ENCODE measurements around the gene C4A.
"Not testable (repeated sequence)": the region's sequence is repeated elsewhere in the genome, so short reads cannot be mapped to it uniquely, and the experiment has no call there.

The C4A gene

DNA sequence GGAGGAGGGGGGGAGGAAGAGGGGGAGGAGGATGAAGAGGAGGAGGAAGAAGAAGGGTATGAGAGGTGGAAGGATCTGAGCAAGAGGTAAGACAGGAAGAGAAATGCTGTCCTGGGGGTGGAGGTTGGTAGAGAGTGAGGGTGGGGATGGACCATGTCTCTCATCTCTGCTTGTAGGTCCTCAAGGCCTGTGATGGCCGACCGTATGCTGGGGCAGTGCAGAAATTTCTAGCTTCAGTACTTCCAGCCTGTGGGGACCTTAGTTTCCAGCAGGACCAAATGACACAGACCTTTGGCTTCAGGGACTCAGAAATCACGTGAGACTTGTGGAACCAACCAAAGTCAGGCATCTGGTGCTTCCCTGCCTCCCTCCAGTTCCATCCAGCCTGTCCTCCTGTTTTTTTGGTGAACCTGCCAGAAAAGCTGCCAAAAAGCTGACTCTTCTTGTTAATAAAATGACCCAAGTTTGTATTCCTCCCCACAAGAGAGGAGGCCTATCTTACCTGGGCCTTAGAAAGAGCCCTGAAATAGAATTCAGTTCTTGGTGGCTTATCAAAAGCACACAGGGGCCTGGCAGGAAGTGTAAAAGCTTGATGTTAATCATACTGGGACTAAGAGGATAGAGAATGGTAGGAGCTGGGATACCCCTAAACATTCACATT, 2.5 kb upstream of the C4A start:
- no peak for DNase-seq (ENCODE audit: low read depth in 3 of 3)

DNA sequence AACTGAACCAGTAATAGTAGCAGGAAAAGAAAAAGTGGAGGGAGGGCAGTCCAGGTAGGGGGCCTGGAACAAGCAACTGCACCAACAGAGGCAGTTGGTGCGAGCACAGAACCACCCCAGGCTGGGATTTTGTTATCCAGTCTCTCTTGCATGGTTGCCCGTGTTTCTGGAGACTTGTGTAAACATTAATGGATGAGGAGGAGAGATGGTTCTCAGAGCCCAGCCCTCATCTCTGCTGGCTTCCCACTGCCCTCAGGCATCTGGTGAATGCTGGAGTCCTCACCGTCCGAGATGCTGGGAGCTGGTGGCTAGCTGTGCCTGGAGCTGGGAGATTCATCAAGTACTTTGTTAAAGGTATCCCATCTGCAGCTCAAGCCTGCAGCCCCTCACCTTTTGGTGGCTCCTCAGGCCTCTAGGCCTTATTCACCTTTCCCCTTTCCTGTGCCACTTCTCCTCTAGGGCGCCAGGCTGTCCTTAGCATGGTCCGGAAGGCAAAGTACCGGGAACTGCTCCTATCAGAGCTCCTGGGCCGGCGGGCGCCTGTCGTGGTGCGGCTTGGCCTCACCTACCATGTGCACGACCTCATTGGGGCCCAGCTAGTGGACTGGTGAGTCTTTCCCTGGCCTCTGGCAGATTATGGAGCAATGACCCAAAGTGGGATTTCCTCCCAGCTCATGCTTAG, 1.5 kb upstream of the C4A start:
- not testable (repeated sequence) for DNase-seq (ENCODE audit: low read depth in 3 of 3)

DNA sequence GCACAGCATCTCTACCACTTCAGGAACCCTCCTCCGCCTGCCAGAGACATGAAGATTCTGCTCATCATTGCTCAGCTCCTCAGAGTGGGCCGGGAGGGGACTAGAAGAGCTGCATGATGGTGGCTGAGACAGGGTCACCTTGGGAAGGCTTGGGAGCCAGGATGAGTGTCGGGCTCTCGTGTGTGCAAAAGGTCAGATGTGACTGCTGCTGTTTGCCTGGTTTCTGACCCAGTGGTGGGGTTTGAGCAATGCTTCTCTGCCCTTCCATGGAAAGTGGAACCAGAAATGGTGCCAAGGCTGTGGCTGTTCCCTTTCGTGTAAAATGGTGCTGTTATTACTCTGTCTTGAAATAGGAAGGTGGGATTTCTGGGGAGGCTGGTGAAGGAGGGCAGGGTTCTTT, 859 bp upstream of the C4A start:
- not testable (repeated sequence) for DNase-seq (ENCODE audit: low read depth in 3 of 3)

- not testable (repeated sequence) for DNase-seq (ENCODE audit: low read depth in 3 of 3)
Observed at GRCh38 chr6:31989363-31989762, 7.5 kb downstream of the C4A start.

GRCh38 chr6:31994421-31994820, 12.6 kb downstream of the C4A start:
- not testable (repeated sequence) for DNase-seq (ENCODE audit: low read depth in 3 of 3)

DNA sequence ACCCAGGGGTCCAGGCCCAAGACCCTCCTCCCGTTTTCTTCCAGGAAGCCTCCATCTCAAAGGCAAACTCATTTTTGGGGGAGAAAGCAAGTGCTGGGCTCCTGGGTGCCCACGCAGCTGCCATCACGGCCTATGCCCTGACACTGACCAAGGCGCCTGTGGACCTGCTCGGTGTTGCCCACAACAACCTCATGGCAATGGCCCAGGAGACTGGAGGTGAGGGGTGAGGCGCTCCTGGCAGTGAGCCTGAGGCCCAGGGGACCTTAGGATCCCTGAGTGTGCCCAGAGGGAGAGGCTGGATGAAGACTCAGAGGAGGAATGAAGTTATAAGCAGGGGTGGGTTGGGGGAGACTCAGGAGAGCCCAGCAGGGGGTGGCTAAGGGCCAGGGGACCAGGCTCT, 14.5 kb downstream of the C4A start:
- DNase-seq (ENCODE audit: low read depth in 3 of 3) = not testable (repeated sequence)

- DNase-seq (ENCODE audit: low read depth in 3 of 3) = not testable (repeated sequence)
Observed at GRCh38 chr6:32002546-32003268, 20.9 kb downstream of the C4A start.

GRCh38 chr6:32003301-32003700, 21.4 kb downstream of the C4A start:
- not testable (repeated sequence) for DNase-seq (ENCODE audit: low read depth in 3 of 3)

DNA sequence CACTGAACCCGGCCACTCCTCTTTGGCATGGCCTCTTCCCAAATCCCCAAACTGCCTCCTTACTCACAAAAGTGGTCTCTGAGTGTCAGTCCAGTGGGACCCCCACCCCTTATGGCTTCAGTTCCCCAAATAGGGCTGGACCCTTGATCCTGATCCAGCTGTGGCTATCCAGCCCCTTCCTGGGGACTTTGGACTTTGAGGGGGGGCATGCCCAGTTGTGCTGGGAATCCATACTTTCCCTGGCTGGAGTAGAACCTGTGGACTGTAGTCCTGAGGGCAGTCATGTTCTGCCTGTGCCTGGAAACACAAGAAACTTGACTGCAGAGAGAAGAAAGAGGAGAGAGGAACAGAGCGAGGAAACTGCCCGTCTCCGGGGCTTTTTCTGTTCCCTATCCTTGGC, 22.5 kb downstream of the C4A start:
- DNase-seq (ENCODE audit: low read depth in 3 of 3) = not testable (repeated sequence)

GRCh38 chr6:32004864-32005537, 23.1 kb downstream of the C4A start:
- not testable (repeated sequence) for DNase-seq (ENCODE audit: low read depth in 3 of 3)

- DNase-seq (ENCODE audit: low read depth in 3 of 3) = not testable (repeated sequence)
Observed at GRCh38 chr6:32005538-32005880, 23.7 kb downstream of the C4A start.

DNA sequence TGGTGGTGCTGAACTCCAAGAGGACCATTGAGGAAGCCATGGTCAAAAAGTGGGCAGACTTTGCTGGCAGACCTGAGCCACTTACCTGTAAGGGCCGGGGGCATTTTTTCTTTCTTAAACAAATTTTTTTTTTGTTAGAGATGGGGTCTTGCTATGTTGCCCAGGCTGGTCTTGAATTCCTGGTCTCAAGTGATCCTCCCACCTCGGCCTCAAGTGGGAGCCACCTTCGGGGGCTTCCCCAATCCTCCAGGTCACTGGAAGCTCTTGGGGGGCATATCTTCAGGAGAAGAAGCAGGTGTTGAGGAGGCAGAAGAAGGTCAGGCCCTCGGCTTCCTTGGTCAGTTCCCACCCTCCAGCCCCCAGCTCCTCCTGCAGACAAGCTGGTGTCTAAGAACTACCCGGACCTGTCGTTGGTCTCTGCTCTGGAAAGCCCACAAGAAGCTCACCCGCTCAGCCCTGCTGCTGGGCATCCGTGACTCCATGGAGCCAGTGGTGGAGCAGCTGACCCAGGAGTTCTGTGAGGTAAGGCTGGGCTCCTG, 24.2 kb downstream of the C4A start:
- not testable (repeated sequence) for DNase-seq (ENCODE audit: low read depth in 3 of 3)

- DNase-seq (ENCODE audit: low read depth in 3 of 3) = not testable (repeated sequence)
Observed at GRCh38 chr6:32007086-32007485, 25.2 kb downstream of the C4A start.

- not testable (repeated sequence) for DNase-seq (ENCODE audit: low read depth in 3 of 3)
Observed at GRCh38 chr6:32008037-32008436, 26.2 kb downstream of the C4A start.

- not testable (repeated sequence) for DNase-seq (ENCODE audit: low read depth in 3 of 3)
Observed at GRCh38 chr6:32008616-32009015, 26.8 kb downstream of the C4A start.

- DNase-seq (ENCODE audit: low read depth in 3 of 3) = not testable (repeated sequence)
Observed at GRCh38 chr6:32009537-32009936, 27.7 kb downstream of the C4A start.

GRCh38 chr6:32010856-32011530, 29.1 kb downstream of the C4A start:
- not testable (repeated sequence) for DNase-seq (ENCODE audit: low read depth in 3 of 3)

DNA sequence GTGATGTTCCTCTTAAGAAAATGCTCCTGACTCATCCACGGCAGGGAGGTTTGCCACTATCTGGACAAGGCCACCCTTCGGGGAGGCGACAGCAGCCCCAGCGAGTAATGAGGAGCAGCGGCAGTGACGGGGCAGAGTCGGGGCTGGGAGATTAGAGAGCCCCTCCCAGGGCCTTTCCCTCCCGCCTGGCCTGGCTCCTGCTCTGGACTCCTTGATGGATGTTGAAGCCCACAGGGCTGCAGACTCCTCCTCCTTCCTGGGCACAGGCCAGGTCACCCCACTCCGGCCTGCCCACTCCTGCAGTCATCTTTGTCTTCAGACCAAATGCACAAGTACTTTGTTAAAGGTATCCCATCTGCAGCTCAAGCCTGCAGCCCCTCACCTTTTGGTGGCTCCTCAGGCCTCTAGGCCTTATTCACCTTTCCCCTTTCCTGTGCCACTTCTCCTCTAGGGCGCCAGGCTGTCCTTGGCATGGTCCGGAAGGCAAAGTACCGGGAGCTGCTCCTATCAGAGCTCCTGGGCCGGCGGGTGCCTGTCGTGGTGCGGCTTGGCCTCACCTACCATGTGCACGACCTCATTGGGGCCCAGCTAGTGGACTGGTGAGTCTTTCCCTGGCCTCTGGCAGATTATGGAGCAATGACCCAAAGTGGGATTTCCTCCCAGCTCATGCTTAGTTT, 31.2 kb downstream of the C4A start:
- not testable (repeated sequence) for DNase-seq (ENCODE audit: low read depth in 3 of 3)

GRCh38 chr6:32013738-32014137, 31.9 kb downstream of the C4A start:
- DNase-seq (ENCODE audit: low read depth in 3 of 3) = not testable (repeated sequence)

DNA sequence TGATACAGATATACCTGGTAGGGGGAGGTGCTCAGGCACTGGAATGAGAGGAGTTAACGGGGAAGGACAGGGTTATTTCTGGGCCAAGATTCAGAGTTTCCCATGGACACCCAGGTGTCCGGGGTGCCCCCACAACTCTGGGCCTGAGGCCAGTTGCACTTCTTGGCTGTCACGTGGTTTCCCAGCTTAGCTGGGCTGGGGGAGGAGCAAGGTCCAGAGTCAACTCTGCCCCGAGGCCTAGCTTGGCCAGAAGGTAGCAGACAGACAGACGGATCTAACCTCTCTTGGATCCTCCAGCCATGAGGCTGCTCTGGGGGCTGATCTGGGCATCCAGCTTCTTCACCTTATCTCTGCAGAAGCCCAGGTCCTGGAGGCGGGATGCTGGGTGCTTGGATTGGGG, 32.7 kb downstream of the C4A start, which contains the start of gene C4B:
TSS of gene C4B (plus strand) at position 249 of the 400 bp plus-strand sequence. CDS start at position 300, 51 bp downstream.
- not testable (repeated sequence) for DNase-seq (ENCODE audit: low read depth in 3 of 3)

DNA sequence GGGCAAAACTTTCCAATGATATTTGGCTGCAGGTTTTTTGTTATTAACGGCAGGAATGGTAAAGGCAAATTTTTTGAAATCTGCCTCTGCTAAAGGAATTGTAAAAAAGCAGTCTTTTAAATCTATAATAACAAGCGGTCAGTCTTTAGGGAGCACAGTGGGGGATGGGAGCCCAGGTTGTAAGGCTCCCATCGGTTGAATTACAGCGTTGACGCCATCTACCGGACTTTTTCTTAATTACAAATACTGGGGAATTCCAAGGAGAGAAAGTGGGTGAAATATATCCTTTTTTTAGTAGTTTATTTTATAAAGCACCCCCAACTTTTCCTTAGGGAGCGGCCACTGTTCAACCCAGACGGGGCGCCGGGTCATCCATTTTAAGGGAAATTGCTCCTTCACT, 40.2 kb downstream of the C4A start:
- not testable (repeated sequence) for DNase-seq (ENCODE audit: low read depth in 3 of 3)
